GM18868 (cell line): ENCODE measurements around the gene DHX16.

Source experiments
- ATAC-seq: cut with Tn5 transposase; IDR thresholded peaks from one replicate; pipeline ENCODE4 v1.9.1; 2021; ENCODE audit warnings: mild to moderate bottlenecking, moderate library complexity; ENCODE audit not compliant: unreplicated experiment

Gene DHX16

GRCh38 chr6:30610065-30610464 is 62.7 kb downstream of the DHX16 start:
- no peak for ATAC-seq

DNA sequence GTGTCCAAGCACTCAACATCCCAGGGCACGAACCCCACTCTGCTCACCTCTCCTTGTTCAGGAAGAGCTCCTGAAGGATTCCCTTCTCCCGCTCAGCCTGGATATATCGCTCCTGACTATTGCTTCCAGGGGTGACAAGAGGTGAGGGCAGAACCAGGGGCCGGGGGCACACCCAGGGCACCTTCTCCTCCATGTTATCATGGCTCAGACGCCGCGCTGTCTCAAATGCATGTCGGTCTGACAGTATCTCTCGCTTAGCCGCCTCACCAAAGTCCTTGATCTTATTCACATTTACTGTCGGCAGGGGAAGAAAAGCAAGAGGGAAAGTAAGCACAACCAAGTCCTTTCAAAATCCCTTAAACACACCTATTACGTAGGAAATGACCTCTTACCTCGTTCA is 68.8 kb downstream of the DHX16 start:
- ATAC-seq = no peak
